Vagina (tissue), 2 donors: ENCODE measurements around the gene C17orf113. TPM values are rescaled to one million over a fixed set of nuclear protein-coding genes. Genes with fewer than 3 reads are reported as not detected.

Source experiments
- DNase-seq, 2 donors: peaks; one replicate each; pipeline ENCODE4 v3.0.0-alpha.2; 2017; ENCODE audit errors: extremely low spot score in 2 of 2
- H3K27ac ChIP-seq: fragments of 200-600 bp; sonication (generic); one replicate; pipeline ENCODE4 v1.5.1; 2019
- H3K27me3 ChIP-seq: fragments of 200-600 bp; sonication (generic); one replicate; pipeline ENCODE4 v1.5.1; 2019
- H3K36me3 ChIP-seq, 2 donors: fragments of 200-600 bp; sonication (generic); one replicate each; pipeline ENCODE4 v1.5.1; 2017 to 2019
- H3K4me1 ChIP-seq: fragments of 200-600 bp; sonication (generic); one replicate; pipeline ENCODE4 v1.5.1; 2019
- H3K4me3 ChIP-seq, 2 donors: fragments of 200-600 bp; sonication (generic); 1 replicate in 1 of 2; 2 replicates in 1 of 2; pipeline ENCODE4 v1.5.1; 2016 to 2019
- H3K9me3 ChIP-seq: fragments of 200-600 bp; sonication (generic); one replicate; pipeline ENCODE4 v1.5.1; 2019
- POLR2A ChIP-seq, 2 donors: fragments of 450-650 bp; IDR thresholded peaks; one replicate each; pipeline ENCODE4 v1.6.1; 2017; ENCODE audit warnings: antibody characterized with exemption in 2 of 2, mild to moderate bottlenecking in 2 of 2, moderate library complexity in 2 of 2
- POLR2AphosphoS5 ChIP-seq, 2 donors: sonication (generic); formaldehyde crosslinking; IDR thresholded peaks; one replicate each; pipeline ENCODE4 v1.9.0; 2017; ENCODE audit warnings: antibody characterized with exemption in 2 of 2, mild to moderate bottlenecking in 2 of 2, low read depth in 1 of 2; ENCODE audit not compliant: insufficient read depth in 1 of 2
- intact Hi-C: fragments of 100-400 bp; cut with DNase I; formaldehyde crosslinking; loops from one replicate; pipeline ENCODE4 v1.15.1; 2023
- total RNA-seq: library from RNA; depleted of rRNA; stranded (reverse); fragments of >200 nt; gene quantifications from one replicate; pipeline ENCODE4 v1.2.3, GENCODE V29; 2016
- TF ChIP-seq, protein P1 (sequence below), 3 experiments: fragments of 450-650 bp in 2 of 3; fragments of 200-600 bp in 1 of 3; sonication (generic) in 1 of 3; IDR thresholded peaks; one replicate each; pipeline ENCODE4 v1.5.1; 2017 to 2019; ENCODE audit warnings: antibody characterized with exemption in 3 of 3, mild to moderate bottlenecking in 2 of 3, moderate library complexity in 2 of 3

Gene C17orf113
- total RNA-seq, 1 donor from 2014 or later = 0.49 TPM

DNA sequence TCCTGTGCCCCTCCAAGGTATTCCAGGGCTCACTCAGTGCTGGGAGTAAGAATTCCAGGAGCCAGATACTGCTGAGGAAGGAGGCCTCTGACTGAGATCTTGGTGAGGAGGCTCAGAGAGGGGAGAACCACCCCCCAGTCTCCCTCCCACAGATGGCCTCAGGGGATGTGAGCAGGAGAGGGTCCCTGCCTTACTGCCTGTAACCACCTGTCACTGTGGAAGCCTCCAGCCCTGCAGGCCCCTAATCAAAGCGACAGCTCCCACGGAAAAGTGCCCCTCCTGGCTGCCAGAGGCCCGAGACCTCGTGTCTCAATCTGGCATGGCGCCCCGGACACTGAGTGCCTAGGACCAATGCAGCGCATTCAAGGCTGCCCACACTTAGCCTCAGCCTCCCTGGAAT is 7.7 kb upstream of the C17orf113 start:
- intact Hi-C loops = no loop called here
- Histone ChIP-seq H3K9me3 (no peaks in the 10 kb centered on the region), H3K4me1 (no peaks in the 10 kb centered on the region), H3K4me3 (no peak overlapping the region), H3K27me3 (no peaks in the 10 kb centered on the region), H3K27ac (no peak overlapping the region), H3K36me3 (no peaks in the 10 kb centered on the region)
- TF ChIP-seq, protein P1, sequence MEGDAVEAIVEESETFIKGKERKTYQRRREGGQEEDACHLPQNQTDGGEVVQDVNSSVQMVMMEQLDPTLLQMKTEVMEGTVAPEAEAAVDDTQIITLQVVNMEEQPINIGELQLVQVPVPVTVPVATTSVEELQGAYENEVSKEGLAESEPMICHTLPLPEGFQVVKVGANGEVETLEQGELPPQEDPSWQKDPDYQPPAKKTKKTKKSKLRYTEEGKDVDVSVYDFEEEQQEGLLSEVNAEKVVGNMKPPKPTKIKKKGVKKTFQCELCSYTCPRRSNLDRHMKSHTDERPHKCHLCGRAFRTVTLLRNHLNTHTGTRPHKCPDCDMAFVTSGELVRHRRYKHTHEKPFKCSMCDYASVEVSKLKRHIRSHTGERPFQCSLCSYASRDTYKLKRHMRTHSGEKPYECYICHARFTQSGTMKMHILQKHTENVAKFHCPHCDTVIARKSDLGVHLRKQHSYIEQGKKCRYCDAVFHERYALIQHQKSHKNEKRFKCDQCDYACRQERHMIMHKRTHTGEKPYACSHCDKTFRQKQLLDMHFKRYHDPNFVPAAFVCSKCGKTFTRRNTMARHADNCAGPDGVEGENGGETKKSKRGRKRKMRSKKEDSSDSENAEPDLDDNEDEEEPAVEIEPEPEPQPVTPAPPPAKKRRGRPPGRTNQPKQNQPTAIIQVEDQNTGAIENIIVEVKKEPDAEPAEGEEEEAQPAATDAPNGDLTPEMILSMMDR (IDR thresholded peaks at IDR 0.05) = no peak
- TF ChIP-seq POLR2AphosphoS5 (IDR thresholded peaks at IDR 0.05; ENCODE audit: insufficient read depth in 1 of 2, low read depth in 1 of 2) (no peak), POLR2A (IDR thresholded peaks at IDR 0.05) (no peak)
- no peak for DNase-seq

DNA sequence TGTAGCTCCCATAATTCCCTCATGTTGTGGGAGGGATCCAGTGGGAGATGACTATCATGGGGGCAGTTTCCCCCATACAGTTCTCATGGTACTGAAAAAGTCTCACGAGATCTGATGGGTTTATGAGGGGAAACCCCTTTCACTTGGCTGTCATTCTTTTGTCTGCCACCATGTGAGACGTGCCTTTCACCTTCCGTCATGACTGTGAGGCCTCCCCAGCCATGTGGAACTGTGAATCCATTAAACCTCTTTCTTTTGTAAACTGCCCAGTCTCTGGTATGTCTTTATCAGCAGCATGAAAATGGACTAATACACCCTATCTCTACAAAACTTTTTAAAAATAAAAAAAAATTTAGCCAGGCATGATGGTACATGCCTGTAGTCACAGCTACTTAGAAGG is 6.2 kb upstream of the C17orf113 start:
- Histone ChIP-seq H3K9me3 (no peaks in the 10 kb centered on the region), H3K4me3 (no peak overlapping the region), H3K27me3 (peaks cover 4% of the 10 kb centered on the region), H3K36me3 (no peaks in the 10 kb centered on the region), H3K27ac (no peak overlapping the region), H3K4me1 (no peaks in the 10 kb centered on the region)
- intact Hi-C loops = no loop called here
- TF ChIP-seq, protein P1 (IDR thresholded peaks at IDR 0.05) = no peak
- TF ChIP-seq POLR2AphosphoS5 (IDR thresholded peaks at IDR 0.05; ENCODE audit: insufficient read depth in 1 of 2, low read depth in 1 of 2) (no peak), POLR2A (IDR thresholded peaks at IDR 0.05) (no peak)
- no peak for DNase-seq

DNA sequence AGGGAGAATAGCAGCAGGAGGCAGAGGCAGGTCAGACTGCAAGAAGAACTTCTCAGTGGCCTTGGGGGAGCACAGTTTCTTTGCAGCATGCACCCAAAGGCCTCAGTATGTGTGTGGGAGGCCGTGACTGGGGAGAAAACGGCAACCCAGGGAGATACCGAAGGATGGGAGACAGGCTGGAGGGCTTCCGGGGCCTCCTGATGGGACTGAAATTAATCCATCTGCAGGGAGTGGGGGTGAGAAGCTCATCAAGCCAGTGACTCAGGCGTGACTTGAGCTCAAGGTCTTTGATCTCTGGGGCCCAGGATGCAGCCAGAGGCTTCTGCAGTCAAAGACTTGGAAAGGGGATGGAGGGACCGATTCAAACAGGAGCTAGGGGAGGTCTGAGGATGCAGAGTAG is 5.1 kb upstream of the C17orf113 start:
- H3K27ac ChIP-seq = no peak overlapping the region
- H3K27me3 ChIP-seq = peaks cover 4% of the 10 kb centered on the region
- no peaks in the 10 kb centered on the region for H3K36me3 ChIP-seq
- no peak for DNase-seq
- no peaks in the 10 kb centered on the region for H3K9me3 ChIP-seq
- intact Hi-C loops = no loop called here
- no peak for TF ChIP-seq POLR2AphosphoS5 (IDR thresholded peaks at IDR 0.05; ENCODE audit: insufficient read depth in 1 of 2, low read depth in 1 of 2)
- no peak for TF ChIP-seq POLR2A (IDR thresholded peaks at IDR 0.05)
- TF ChIP-seq, protein P1 (IDR thresholded peaks at IDR 0.05) = no peak
- H3K4me1 ChIP-seq = no peaks in the 10 kb centered on the region
- no peak overlapping the region for H3K4me3 ChIP-seq

- DNase-seq = no peak
- no peak overlapping the region for H3K4me3 ChIP-seq
- intact Hi-C loops = no loop called here
- H3K9me3 ChIP-seq = no peaks in the 10 kb centered on the region
- peaks cover 3% of the 10 kb centered on the region for H3K4me1 ChIP-seq
- no peak overlapping the region for H3K27ac ChIP-seq
- peaks cover 4% of the 10 kb centered on the region for H3K27me3 ChIP-seq
- TF ChIP-seq POLR2AphosphoS5 (IDR thresholded peaks at IDR 0.05; ENCODE audit: insufficient read depth in 1 of 2, low read depth in 1 of 2) (no peak), POLR2A (IDR thresholded peaks at IDR 0.05) (no peak)
- TF ChIP-seq, protein P1 (IDR thresholded peaks at IDR 0.05) = no peak
- H3K36me3 ChIP-seq = no peaks in the 10 kb centered on the region
Observed at GRCh38 chr17:42055027-42055426, 4.6 kb upstream of the C17orf113 start.

DNA sequence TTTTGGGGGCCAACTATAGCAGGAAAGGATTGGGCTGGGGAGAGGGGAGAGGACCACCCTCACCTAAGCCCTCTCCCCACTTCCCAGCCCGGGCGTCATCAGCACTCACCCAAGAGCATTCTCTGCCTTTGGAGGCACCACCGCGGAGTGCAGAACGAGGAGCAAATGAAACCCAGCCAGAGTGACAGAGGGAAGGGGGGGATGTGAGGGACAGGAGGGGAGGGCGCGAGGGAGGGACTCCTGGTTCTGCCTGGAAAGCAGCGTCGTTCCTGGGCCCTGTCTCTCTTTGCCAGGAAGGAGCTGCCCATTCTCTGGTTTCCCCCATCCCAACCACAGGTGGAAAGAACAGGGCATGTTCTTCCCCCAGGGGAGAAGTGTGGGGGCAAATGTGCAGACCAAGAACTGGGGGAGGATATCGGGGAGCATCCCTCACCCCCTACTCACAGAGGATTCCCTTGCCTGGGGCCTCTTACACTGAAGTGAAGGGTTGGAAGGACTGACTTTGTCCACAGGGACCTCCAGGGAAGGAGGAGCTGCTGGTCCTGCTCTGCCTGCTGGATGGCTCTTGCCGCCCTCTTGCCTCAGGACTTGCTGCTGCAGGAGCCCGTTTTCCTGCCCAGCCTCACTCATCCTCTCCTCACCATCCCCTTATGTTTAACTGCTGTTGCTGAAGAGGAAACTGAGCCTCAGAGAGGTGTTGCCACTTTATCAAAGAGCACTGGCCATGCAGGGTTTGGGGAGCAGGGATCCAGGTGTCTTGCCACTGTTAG is 3.5 kb upstream of the C17orf113 start:
- intact Hi-C loops = no loop called here
- DNase-seq = no peak
- Histone ChIP-seq H3K27me3 (peaks cover 4% of the 10 kb centered on the region), H3K9me3 (no peaks in the 10 kb centered on the region), H3K27ac (no peak overlapping the region), H3K4me1 (peaks cover 9% of the 10 kb centered on the region), H3K4me3 (no peak overlapping the region), H3K36me3 (no peaks in the 10 kb centered on the region)
- TF ChIP-seq, protein P1 (IDR thresholded peaks at IDR 0.05) = no peak
- TF ChIP-seq POLR2AphosphoS5 (IDR thresholded peaks at IDR 0.05; ENCODE audit: insufficient read depth in 1 of 2, low read depth in 1 of 2) = no peak
- no peak for TF ChIP-seq POLR2A (IDR thresholded peaks at IDR 0.05)
